ENCODE results near the gene ST6GALNAC3.

The ST6GALNAC3 gene

DNA sequence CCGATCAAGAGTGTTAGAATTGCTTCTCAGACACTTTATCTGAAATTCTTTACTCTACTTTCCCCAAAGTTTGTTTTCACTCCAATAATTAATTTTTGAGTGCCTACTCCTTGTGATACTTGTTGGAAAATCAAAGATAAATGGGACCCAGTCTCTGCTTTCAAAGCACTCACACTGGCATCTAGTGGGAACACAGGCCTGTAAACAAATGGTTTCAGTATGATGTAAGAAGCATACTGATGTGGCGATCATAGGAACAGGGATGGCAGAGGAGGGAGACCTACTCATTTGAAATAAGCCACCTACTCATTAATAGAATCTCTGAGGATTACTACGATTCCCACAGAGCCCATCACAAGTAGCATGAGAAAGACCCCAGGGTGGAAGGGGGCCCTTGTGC, 519.1 kb downstream of the ST6GALNAC3 start:
- H3K27me3 ChIP-seq = no peaks in the 10 kb centered on the region
- 0 out of 2 replicates have a peak, but pooled peaks cover 4% of the 10 kb centered on the region for H3K9me3 ChIP-seq
- H3K9ac ChIP-seq = no peak overlapping the region
- no peak for TF ChIP-seq Cebpa-rat (IDR thresholded peaks at IDR 0.05)
- no peaks in the 10 kb centered on the region for H4K20me1 ChIP-seq
- H3K36me3 ChIP-seq = no peaks in the 10 kb centered on the region
- H3K4me2 ChIP-seq = no peak overlapping the region
- no peaks in the 10 kb centered on the region for H3K4me1 ChIP-seq
- H3K27ac ChIP-seq = no peak overlapping the region
- H3K4me3 ChIP-seq = no peak overlapping the region

DNA sequence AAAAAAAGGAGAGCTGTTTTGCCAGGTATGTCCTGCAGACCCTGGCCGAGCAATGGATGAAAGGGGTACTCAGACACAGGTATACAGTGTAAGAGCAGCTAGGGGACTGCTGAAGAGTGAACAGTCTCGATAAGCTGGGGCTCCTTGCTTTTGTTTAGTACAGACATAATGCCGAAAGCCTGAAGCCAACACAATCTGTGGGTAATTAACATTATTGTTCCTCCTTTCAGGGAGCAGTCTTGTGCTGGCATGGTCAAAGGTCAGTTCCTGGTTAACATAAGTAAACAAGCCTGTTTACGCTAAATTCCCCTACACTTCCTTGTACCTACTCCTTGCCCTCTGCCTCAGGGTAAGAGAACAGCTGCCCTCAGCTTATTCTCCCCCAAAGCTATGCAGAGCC, 520.5 kb downstream of the ST6GALNAC3 start:
- no peaks in the 10 kb centered on the region for H3K36me3 ChIP-seq
- no peak overlapping the region for H3K27ac ChIP-seq
- H3K9ac ChIP-seq = no peak overlapping the region
- no peaks in the 10 kb centered on the region for H4K20me1 ChIP-seq
- no peak overlapping the region for H3K4me3 ChIP-seq
- no peaks in the 10 kb centered on the region for H3K27me3 ChIP-seq
- TF ChIP-seq Cebpa-rat (IDR thresholded peaks at IDR 0.05) = no peak
- H3K4me1 ChIP-seq = no peaks in the 10 kb centered on the region
- H3K4me2 ChIP-seq = no peak overlapping the region
- H3K9me3 ChIP-seq = 0 out of 2 replicates have a peak, but pooled peaks cover 4% of the 10 kb centered on the region

DNA sequence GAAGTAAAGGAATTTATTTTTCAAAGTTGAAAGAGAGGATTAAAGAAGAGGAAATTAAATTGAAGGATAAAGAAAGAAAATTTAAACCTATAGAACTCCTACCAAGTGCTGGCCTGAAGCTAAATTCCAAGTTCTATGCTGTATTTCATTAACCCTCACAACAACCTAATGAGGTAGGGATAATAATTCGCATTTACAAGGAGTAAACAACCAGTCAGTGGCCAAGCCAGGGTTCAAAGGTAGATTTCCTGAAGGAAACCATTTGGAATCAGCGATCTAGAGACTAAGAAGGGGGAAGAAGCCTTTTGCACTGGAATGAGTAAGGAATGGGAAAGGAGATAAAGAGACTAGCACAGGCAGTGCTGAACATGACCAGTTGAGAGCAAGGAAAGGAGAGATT, 526.9 kb downstream of the ST6GALNAC3 start:
- no peak overlapping the region for H3K27ac ChIP-seq
- no peak overlapping the region for H3K4me3 ChIP-seq
- H3K27me3 ChIP-seq = no peaks in the 10 kb centered on the region
- H4K20me1 ChIP-seq = no peaks in the 10 kb centered on the region
- TF ChIP-seq Cebpa-rat (IDR thresholded peaks at IDR 0.05) = no peak
- H3K9ac ChIP-seq = no peak overlapping the region
- no peaks in the 10 kb centered on the region for H3K36me3 ChIP-seq
- H3K9me3 ChIP-seq = no peaks in the 10 kb centered on the region
- H3K4me2 ChIP-seq = no peak overlapping the region
- H3K4me1 ChIP-seq = no peaks in the 10 kb centered on the region

DNA sequence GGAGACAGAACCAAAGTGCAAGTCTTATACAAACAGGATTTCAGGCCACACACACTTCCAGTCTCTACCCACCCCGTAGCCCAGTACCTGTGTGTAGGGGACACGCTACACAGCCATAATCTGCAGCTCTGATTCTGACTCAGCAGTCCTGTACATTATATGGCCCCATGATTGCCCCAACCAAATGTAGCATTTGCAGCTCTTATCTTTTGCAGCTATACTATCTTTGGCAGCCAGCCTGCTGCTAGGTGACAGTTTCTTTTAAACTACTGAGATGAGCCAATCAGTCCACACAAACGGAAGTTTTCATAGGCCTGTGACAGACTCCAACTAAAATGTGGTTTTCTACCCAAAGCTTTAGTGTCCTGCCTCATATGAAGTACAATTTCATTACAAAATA, 533.2 kb downstream of the ST6GALNAC3 start:
- no peak for TF ChIP-seq Cebpa-rat (IDR thresholded peaks at IDR 0.05)
- H4K20me1 ChIP-seq = no peaks in the 10 kb centered on the region
- H3K27ac ChIP-seq = no peak overlapping the region
- no peaks in the 10 kb centered on the region for H3K4me1 ChIP-seq
- no peak overlapping the region for H3K4me2 ChIP-seq
- no peaks in the 10 kb centered on the region for H3K9me3 ChIP-seq
- no peaks in the 10 kb centered on the region for H3K36me3 ChIP-seq
- no peaks in the 10 kb centered on the region for H3K27me3 ChIP-seq
- no peak overlapping the region for H3K9ac ChIP-seq
- no peak overlapping the region for H3K4me3 ChIP-seq

DNA sequence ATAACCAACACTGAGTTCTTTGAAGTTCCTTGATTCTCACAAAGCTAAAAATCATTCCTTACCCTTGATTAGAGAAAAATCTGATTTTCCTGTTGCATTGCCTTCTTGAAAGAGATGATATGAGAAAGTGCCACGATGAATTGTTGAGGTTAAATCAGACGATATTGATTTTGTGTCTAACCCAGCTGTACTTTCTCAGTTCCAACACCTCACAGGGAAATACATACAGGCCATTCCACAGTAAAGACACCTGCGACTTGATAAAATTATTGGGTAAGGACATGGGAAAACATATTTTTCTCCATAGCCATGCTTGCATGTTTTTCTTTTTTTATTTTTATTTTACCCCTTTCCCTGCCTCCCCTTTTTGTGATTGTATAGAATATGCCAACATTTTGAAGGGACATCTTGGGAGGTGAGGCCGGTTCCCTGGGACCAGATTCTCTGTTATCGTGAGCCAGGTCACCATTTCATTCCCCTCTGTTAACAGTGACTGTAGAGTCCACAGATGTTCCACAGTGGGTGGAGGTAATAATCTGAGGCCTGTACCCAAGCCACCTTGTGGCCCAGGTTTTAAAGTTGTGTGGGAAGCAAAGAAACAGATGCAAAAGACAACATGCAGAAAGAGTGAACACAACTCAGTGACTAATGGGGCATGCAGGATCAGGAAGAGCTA, 537.4 kb downstream of the ST6GALNAC3 start:
- H3K36me3 ChIP-seq = no peaks in the 10 kb centered on the region
- H4K20me1 ChIP-seq = no peaks in the 10 kb centered on the region
- H3K9me3 ChIP-seq = no peaks in the 10 kb centered on the region
- H3K9ac ChIP-seq = no peak overlapping the region
- H3K27me3 ChIP-seq = no peaks in the 10 kb centered on the region
- TF ChIP-seq Cebpa-rat (IDR thresholded peaks at IDR 0.05) = no peak
- H3K4me3 ChIP-seq = no peak overlapping the region
- no peak overlapping the region for H3K4me2 ChIP-seq
- H3K4me1 ChIP-seq = peaks cover 6% of the 10 kb centered on the region
- H3K27ac ChIP-seq = no peak overlapping the region

DNA sequence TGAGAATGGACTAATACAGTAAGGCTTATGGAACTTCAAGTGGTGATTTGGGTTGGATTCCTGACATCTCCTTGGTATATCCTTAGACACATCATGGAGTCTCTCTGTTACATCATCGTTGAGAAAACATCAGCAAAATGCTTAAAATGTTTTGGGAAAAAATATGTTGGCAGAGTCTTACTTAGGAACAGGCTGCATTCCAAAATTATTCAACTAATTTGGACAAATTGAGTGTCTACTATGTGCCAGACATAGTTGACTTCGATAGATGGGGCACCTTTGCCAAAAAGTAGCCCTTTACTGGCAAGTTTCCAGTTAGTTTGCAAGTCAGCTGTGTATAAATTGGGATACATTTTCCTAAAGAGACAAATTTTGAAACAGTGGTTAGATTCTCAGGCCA, 539.3 kb downstream of the ST6GALNAC3 start:
- no peak overlapping the region for H3K4me3 ChIP-seq
- H4K20me1 ChIP-seq = no peaks in the 10 kb centered on the region
- H3K27me3 ChIP-seq = no peaks in the 10 kb centered on the region
- H3K36me3 ChIP-seq = no peaks in the 10 kb centered on the region
- no peak for TF ChIP-seq Cebpa-rat (IDR thresholded peaks at IDR 0.05)
- H3K27ac ChIP-seq = no peak overlapping the region
- peak overlapping the region; percentile 53 for H3K4me2 ChIP-seq
- H3K9ac ChIP-seq = no peak overlapping the region
- peaks cover 6% of the 10 kb centered on the region for H3K4me1 ChIP-seq
- no peaks in the 10 kb centered on the region for H3K9me3 ChIP-seq

DNA sequence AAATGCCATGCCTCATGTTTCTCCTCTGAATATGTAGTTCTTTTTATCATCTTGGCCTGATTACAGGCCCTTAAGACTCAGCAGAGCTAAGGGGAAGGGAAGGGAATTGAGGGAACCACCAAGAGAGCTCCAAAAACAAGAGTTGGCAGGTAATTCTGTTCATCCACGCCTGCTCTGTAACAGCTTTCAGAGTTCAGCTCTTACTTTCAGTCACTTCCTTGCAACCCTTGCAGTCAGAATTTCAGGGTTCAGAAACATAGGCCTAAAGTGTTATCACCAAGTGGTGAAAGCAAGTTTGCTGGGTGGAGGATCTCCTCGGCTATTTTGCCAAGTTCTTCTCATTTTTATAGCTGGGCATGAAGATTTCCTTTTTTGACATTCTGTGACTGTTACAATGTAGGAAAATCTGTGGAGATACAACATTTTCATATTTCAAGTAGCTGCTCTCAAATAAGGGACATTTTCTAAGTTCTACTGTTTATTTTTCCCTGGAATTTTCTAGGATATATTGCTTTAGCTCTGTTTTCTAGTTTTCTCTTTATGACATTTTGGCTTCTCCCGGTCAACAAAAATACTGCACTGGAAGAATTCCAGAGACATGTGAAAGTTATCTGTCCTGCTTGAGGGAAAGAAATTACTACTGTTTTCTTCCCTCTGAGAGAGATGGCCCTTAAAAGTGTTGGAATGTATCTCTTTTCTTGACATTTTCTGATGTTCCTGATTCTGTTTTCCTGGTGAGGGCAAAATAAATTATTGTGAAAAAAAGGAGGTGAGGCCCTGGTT, 540.9 kb downstream of the ST6GALNAC3 start:
- Histone ChIP-seq H3K36me3 (no peaks in the 10 kb centered on the region), H3K4me2 (no peak overlapping the region), H3K9ac (no peak overlapping the region), H3K27me3 (no peaks in the 10 kb centered on the region), H3K9me3 (no peaks in the 10 kb centered on the region), H4K20me1 (no peaks in the 10 kb centered on the region), H3K4me3 (no peak overlapping the region), H3K4me1 (peaks cover 6% of the 10 kb centered on the region), H3K27ac (no peak overlapping the region)
- TF ChIP-seq Cebpa-rat (IDR thresholded peaks at IDR 0.05) = no peak

DNA sequence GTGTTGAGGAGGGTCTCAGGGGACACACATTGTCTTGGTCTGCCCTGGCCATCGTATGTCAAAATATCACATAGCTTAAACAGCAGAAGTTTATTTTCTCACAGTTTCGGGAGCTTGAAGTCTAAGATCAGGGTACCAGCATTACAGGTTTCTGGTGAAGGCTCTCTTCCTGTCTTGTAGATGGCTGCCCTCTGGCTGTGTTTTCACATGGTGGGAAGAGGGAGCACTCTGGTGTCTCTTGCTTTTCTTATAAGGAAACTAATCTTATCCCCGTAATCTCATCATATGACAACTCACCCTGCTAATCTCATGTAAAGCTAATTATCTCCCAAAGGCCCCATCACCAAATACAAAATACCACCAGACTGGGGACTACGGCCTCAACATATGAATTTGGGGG, 545.8 kb downstream of the ST6GALNAC3 start:
- Histone ChIP-seq H4K20me1 (no peaks in the 10 kb centered on the region), H3K27ac (no peak overlapping the region), H3K4me3 (no peak overlapping the region), H3K9me3 (no peaks in the 10 kb centered on the region), H3K4me1 (no peaks in the 10 kb centered on the region), H3K27me3 (no peaks in the 10 kb centered on the region), H3K4me2 (no peak overlapping the region), H3K9ac (no peak overlapping the region), H3K36me3 (no peaks in the 10 kb centered on the region)
- no peak for TF ChIP-seq Cebpa-rat (IDR thresholded peaks at IDR 0.05)

DNA sequence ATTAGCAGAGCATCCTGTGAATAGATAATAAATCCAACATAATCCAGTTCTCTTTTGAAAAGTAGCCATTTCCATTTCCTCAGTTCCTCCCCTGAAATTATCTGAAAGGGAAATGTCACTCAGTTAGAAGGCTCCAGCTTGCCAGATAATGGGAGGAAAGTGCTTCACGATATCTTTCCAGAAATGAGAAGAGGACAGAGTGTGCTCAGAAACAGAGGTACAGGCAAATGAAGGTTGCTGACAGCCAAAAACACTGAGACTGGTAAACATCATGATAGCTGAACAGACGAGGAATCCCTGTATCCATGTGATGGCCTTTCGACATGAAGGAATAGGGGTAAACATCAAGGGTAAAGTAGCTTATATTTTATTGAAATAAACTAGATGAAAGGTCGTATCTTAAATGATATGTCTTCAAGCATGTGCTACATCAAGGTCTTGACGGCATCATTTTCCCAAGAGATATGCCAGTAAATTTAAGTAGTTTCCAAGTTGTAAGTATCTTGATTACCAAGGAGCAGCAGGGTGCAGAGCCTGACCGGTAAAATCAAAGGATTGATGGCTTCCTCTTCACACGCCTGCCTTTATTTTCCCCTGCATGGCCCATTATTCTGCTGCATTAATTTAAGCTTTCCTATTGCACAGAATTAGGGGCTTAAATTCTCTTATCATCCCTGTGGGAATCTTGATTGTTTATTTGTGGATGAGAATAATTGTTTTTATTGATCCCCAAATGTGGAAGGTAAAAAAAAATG, 548.4 kb downstream of the ST6GALNAC3 start:
- TF ChIP-seq Cebpa-rat (IDR thresholded peaks at IDR 0.05) = no peak
- H3K9me3 ChIP-seq = no peaks in the 10 kb centered on the region
- H3K27me3 ChIP-seq = no peaks in the 10 kb centered on the region

More for the DNA sequence above, 548.4 kb downstream of the ST6GALNAC3 start:
- no peaks in the 10 kb centered on the region for H3K4me1 ChIP-seq
- H3K36me3 ChIP-seq = no peaks in the 10 kb centered on the region
- H3K9ac ChIP-seq = no peak overlapping the region
- H3K4me3 ChIP-seq = no peak overlapping the region
- H3K27ac ChIP-seq = no peak overlapping the region
- H3K4me2 ChIP-seq = no peak overlapping the region
- H4K20me1 ChIP-seq = no peaks in the 10 kb centered on the region
